ENCODE results near the gene NAGA.

Gene NAGA

DNA sequence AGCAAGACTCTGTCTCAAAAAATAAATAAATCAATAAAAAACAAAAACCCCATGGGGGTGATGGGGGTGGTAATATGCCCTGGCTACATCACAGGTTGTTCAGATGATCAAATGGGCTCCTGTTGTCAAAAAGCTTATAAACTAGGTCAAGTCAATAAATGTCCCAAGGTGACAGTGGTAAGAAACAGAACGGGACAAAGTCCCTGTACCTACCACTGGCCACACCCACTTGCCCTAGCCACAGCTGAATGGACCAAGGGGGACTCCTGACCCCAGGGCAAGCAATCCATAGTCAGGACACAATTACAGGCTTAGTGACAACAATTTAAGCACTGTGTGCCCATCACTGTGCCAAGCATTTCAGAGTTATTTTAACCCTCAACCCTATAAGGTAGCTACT lies 6.0 kb downstream of the NAGA start:
- H2AFZ ChIP-seq (ENCODE audit: low read depth, low read length) = no peak overlapping the region
- no peaks in the 10 kb centered on the region for H4K20me1 ChIP-seq (ENCODE audit: insufficient read depth, low read length)
- H3K4me3 ChIP-seq (ENCODE audit: low read length) = no peak overlapping the region
- H3K27ac ChIP-seq (ENCODE audit: low read length) = no peak overlapping the region
- peaks cover 81% of the 10 kb centered on the region for H3K36me3 ChIP-seq (replicated peaks; ENCODE audit: low read depth, low read length)
- no peak overlapping the region for H3K9ac ChIP-seq (ENCODE audit: low read length)
- TF ChIP-seq EZH2phosphoT487 (IDR thresholded peaks at IDR 0.05; ENCODE audit: low read depth) (no peak), CTCF (IDR thresholded peaks at IDR 0.05; ENCODE audit: low read depth, low read length) (no peak)
- no peaks in the 10 kb centered on the region for H3K9me3 ChIP-seq (ENCODE audit: insufficient read depth, low read length)
- peaks cover 5% of the 10 kb centered on the region for H3K4me1 ChIP-seq (ENCODE audit: low read length)
- no peaks in the 10 kb centered on the region for H3K27me3 ChIP-seq (ENCODE audit: low read depth, low read length)
- no peak overlapping the region for H3K4me2 ChIP-seq (ENCODE audit: low read length)
- peaks cover 11% of the 10 kb centered on the region for H3K79me2 ChIP-seq (ENCODE audit: low read length)

GRCh38 chr22:42062506-42063170 lies 8.0 kb downstream of the NAGA start:
- Histone ChIP-seq H3K9ac (ENCODE audit: low read length) (no peak overlapping the region), H4K20me1 (ENCODE audit: insufficient read depth, low read length) (no peaks in the 10 kb centered on the region), H3K27ac (ENCODE audit: low read length) (no peak overlapping the region), H3K9me3 (ENCODE audit: insufficient read depth, low read length) (peaks cover 13% of the 10 kb centered on the region), H3K4me3 (ENCODE audit: low read length) (no peak overlapping the region), H3K79me2 (ENCODE audit: low read length) (no peaks in the 10 kb centered on the region), H2AFZ (ENCODE audit: low read depth, low read length) (no peak overlapping the region), H3K4me1 (ENCODE audit: low read length) (no peaks in the 10 kb centered on the region), H3K27me3 (ENCODE audit: low read depth, low read length) (no peaks in the 10 kb centered on the region), H3K36me3 (replicated peaks; ENCODE audit: low read depth, low read length) (peaks cover 83% of the 10 kb centered on the region), H3K4me2 (ENCODE audit: low read length) (no peak overlapping the region)
- TF ChIP-seq EZH2phosphoT487 (IDR thresholded peaks at IDR 0.05; ENCODE audit: low read depth) (no peak), CTCF (IDR thresholded peaks at IDR 0.05; ENCODE audit: low read depth, low read length) (no peak)

GRCh38 chr22:42061041-42061440 lies 9.6 kb downstream of the NAGA start:
- Histone ChIP-seq H4K20me1 (ENCODE audit: insufficient read depth, low read length) (no peaks in the 10 kb centered on the region), H3K4me1 (ENCODE audit: low read length) (no peaks in the 10 kb centered on the region), H3K27ac (ENCODE audit: low read length) (no peak overlapping the region), H3K79me2 (ENCODE audit: low read length) (no peaks in the 10 kb centered on the region), H2AFZ (ENCODE audit: low read depth, low read length) (no peak overlapping the region), H3K27me3 (ENCODE audit: low read depth, low read length) (no peaks in the 10 kb centered on the region), H3K4me3 (ENCODE audit: low read length) (no peak overlapping the region), H3K9me3 (ENCODE audit: insufficient read depth, low read length) (peaks cover 28% of the 10 kb centered on the region), H3K9ac (ENCODE audit: low read length) (no peak overlapping the region), H3K36me3 (replicated peaks; ENCODE audit: low read depth, low read length) (peaks cover 82% of the 10 kb centered on the region), H3K4me2 (ENCODE audit: low read length) (no peak overlapping the region)
- TF ChIP-seq EZH2phosphoT487 (IDR thresholded peaks at IDR 0.05; ENCODE audit: low read depth) (no peak), CTCF (IDR thresholded peaks at IDR 0.05; ENCODE audit: low read depth, low read length) (no peak)

DNA sequence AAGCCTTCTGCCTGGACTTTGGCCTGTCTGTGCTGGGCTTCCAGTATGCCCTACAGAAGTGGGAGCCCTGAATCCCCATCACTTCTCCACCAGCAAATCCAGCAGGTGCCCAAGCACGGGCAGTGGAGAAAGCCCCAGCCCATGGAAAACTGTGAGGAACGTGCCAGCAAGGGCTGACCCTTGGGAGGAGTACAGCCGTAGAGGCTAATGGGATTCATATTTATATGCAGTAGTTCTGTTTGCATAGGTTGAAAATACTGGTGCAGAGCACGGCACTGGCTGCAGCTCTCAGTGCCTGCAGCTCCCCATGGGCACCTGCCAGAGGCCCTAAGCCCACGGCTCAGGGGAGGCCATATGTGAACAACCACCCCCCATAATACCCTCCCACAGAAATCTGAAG lies 10.1 kb downstream of the NAGA start:
- Histone ChIP-seq H3K27ac (ENCODE audit: low read length) (no peak overlapping the region), H3K4me3 (ENCODE audit: low read length) (no peak overlapping the region), H3K36me3 (replicated peaks; ENCODE audit: low read depth, low read length) (peaks cover 82% of the 10 kb centered on the region), H3K79me2 (ENCODE audit: low read length) (no peaks in the 10 kb centered on the region), H3K9ac (ENCODE audit: low read length) (no peak overlapping the region), H3K27me3 (ENCODE audit: low read depth, low read length) (no peaks in the 10 kb centered on the region), H4K20me1 (ENCODE audit: insufficient read depth, low read length) (no peaks in the 10 kb centered on the region), H3K9me3 (ENCODE audit: insufficient read depth, low read length) (peaks cover 33% of the 10 kb centered on the region), H2AFZ (ENCODE audit: low read depth, low read length) (no peak overlapping the region), H3K4me1 (ENCODE audit: low read length) (no peaks in the 10 kb centered on the region), H3K4me2 (ENCODE audit: low read length) (no peak overlapping the region)
- TF ChIP-seq CTCF (IDR thresholded peaks at IDR 0.05; ENCODE audit: low read depth, low read length) (no peak), EZH2phosphoT487 (IDR thresholded peaks at IDR 0.05; ENCODE audit: low read depth) (no peak)

All from OCI-LY3 (cell line).